IMR-90 (cell line): ENCODE data around the gene SRC. TPM values are rescaled to one million over a fixed set of nuclear protein-coding genes. Genes with fewer than 3 reads are reported as not detected.
A peak's percentile ranks its signal among the peaks of the same experiment; 100 is the strongest.

Experiments
- ATAC-seq: fragments of 200-7000 bp; cut with Tn5 transposase; 2 replicates; pipeline ENCODE4 v1.9.1; 2020; ENCODE audit warnings: low read depth, mild to moderate bottlenecking, moderate library complexity
- BruUV-seq: library from RNA; stranded (reverse); fragments of 400-500 nt; replicated peaks from 2 replicates; lab custom pipeline; 2021; lab: Mats Ljungman, UMichigan
- CTCF ChIA-PET: fragments of 300-600 bp; formaldehyde crosslinking; extraction: SDS; loops from one replicate; lab custom pipeline; 2021; ENCODE audit warnings: antibody characterized with exemption; lab: Yijun Ruan, JAX
- POLR2A ChIA-PET: fragments of 300-600 bp; sonication (Branson Sonifier 250); formaldehyde crosslinking; loops from one replicate; lab custom pipeline; 2022; ENCODE audit warnings: antibody characterized with exemption; ENCODE audit not compliant: unreplicated experiment; lab: Charles Lee
- DNase-seq: peaks from one replicate; pipeline ENCODE4 v3.0.0; 2013
- H2AFZ ChIP-seq: replicated peaks from 2 replicates; pipeline ENCODE3; 2013; ENCODE audit warnings: low read length, mild to moderate bottlenecking; ENCODE audit not compliant: poor library complexity
- H2AK5ac ChIP-seq: 2 replicates; pipeline ENCODE4 v1.6.1; 2013; ENCODE audit warnings: low read depth, low read length, inconsistent platforms
- H2AK9ac ChIP-seq: replicated peaks from 2 replicates; pipeline ENCODE3; 2013; ENCODE audit warnings: mild to moderate bottlenecking, low read depth, low read length, moderate library complexity; ENCODE audit not compliant: poor library complexity
- H2BK120ac ChIP-seq: 2 replicates; pipeline ENCODE4 v1.6.1; 2013; ENCODE audit warnings: low read depth, low read length, inconsistent platforms
- H2BK15ac ChIP-seq: 3 replicates; pipeline ENCODE4 v1.6.1; 2013; ENCODE audit warnings: low read depth, low read length, inconsistent platforms
- H2BK20ac ChIP-seq: 2 replicates; pipeline ENCODE4 v1.6.1; 2013; ENCODE audit warnings: low read depth, mild to moderate bottlenecking, inconsistent platforms, low read length, moderate library complexity
- H2BK5ac ChIP-seq: 2 replicates; pipeline ENCODE4 v1.6.1; 2013; ENCODE audit warnings: mild to moderate bottlenecking, low read depth, low read length, inconsistent platforms; ENCODE audit not compliant: poor library complexity, severe bottlenecking
- H3K14ac ChIP-seq: replicated peaks from 2 replicates; pipeline ENCODE4 v1.6.1; 2013; ENCODE audit warnings: low read depth, low read length, inconsistent platforms
- H3K18ac ChIP-seq: 2 replicates; pipeline ENCODE4 v1.6.1; 2013; ENCODE audit warnings: low read depth, low read length, control low read depth
- H3K23ac ChIP-seq: 2 replicates; pipeline ENCODE4 v1.6.1; 2013; ENCODE audit warnings: low read depth, low read length, inconsistent platforms
- H3K27ac ChIP-seq: 2 replicates; pipeline ENCODE4 v1.5.1; 2013; ENCODE audit warnings: mild to moderate bottlenecking, control low read depth, low read length; ENCODE audit not compliant: insufficient read depth
- H3K27me3 ChIP-seq: 2 replicates; pipeline ENCODE4 v1.6.1; 2013; ENCODE audit warnings: low read length; ENCODE audit not compliant: control insufficient read depth, insufficient read depth
- H3K36me3 ChIP-seq: 2 replicates; pipeline ENCODE4 v1.6.1; 2013; ENCODE audit warnings: low read length, mixed read lengths; ENCODE audit not compliant: control insufficient read depth, insufficient read depth
- H3K4ac ChIP-seq: 2 replicates; pipeline ENCODE4 v1.6.1; 2013; ENCODE audit warnings: low read depth, low read length, inconsistent platforms
- H3K4me1 ChIP-seq: 2 replicates; pipeline ENCODE4 v1.6.1; 2013; ENCODE audit warnings: low read length, mixed read lengths; ENCODE audit not compliant: control insufficient read depth, insufficient read depth
- H3K4me2 ChIP-seq: 2 replicates; pipeline ENCODE4 v1.6.1; 2013; ENCODE audit warnings: low read depth, mild to moderate bottlenecking, control low read depth, low read length, moderate library complexity
- H3K4me3 ChIP-seq: 2 replicates; pipeline ENCODE4 v1.5.1; 2013; ENCODE audit warnings: low read depth, mild to moderate bottlenecking, control low read depth, low read length, moderate library complexity; ENCODE audit not compliant: insufficient read depth
- H3K56ac ChIP-seq: 2 replicates; pipeline ENCODE4 v1.6.1; 2013; ENCODE audit warnings: low read length, inconsistent platforms; ENCODE audit not compliant: insufficient read depth; ENCODE audit errors: extremely low read depth
- H3K79me1 ChIP-seq, 2 experiments: 2 replicates each; pipeline ENCODE4 v1.6.1; 2013; ENCODE audit warnings: low read length in 2 of 2, inconsistent platforms in 1 of 2, low read depth in 1 of 2
- H3K9ac ChIP-seq: 2 replicates; pipeline ENCODE4 v1.6.1; 2013; ENCODE audit warnings: low read depth, low read length, control low read depth
- H3K9me1 ChIP-seq: 2 replicates; pipeline ENCODE4 v1.6.1; 2013; ENCODE audit warnings: low read length, inconsistent platforms; ENCODE audit not compliant: insufficient read depth
- H3K9me3 ChIP-seq: 2 replicates; pipeline ENCODE4 v1.6.1; 2013; ENCODE audit warnings: low read length; ENCODE audit not compliant: control insufficient read depth, insufficient read depth
- H4K20me1 ChIP-seq: 2 replicates; pipeline ENCODE4 v1.6.1; 2013; ENCODE audit warnings: low read length, inconsistent platforms; ENCODE audit not compliant: insufficient read depth
- H4K5ac ChIP-seq: 2 replicates; pipeline ENCODE4 v1.6.1; 2013; ENCODE audit warnings: mild to moderate bottlenecking, low read depth, low read length, control low read depth
- H4K8ac ChIP-seq, 2 experiments: 2 replicates each; pipeline ENCODE4 v1.6.1; 2013; ENCODE audit warnings: low read depth in 2 of 2, low read length in 2 of 2, control low read depth in 1 of 2, inconsistent platforms in 1 of 2
- H4K91ac ChIP-seq: 2 replicates; pipeline ENCODE4 v1.6.1; 2013; ENCODE audit warnings: low read depth, low read length, inconsistent platforms; ENCODE audit not compliant: insufficient read depth
- BHLHE40 ChIP-seq: fragments of 150-350 bp; IDR thresholded peaks from 2 replicates; pipeline ENCODE4 v1.6.1; 2016; ENCODE audit warnings: mild to moderate bottlenecking, low read depth, low read length
- FOS ChIP-seq: fragments of 150-350 bp; IDR thresholded peaks from 2 replicates; pipeline ENCODE4 v1.6.1; 2016; ENCODE audit warnings: low read depth, low read length
- MAFK ChIP-seq: IDR thresholded peaks from 2 replicates; pipeline ENCODE4 v1.6.1; 2012; ENCODE audit warnings: low read depth, low read length, improper control_type of control experiment
- MAZ ChIP-seq: IDR thresholded peaks from 2 replicates; pipeline ENCODE4 v1.6.1; 2012; ENCODE audit warnings: low read depth, mild to moderate bottlenecking, low read length, improper control_type of control experiment, moderate library complexity, borderline replicate concordance
- NFE2L2 ChIP-seq: fragments of 150-350 bp; IDR thresholded peaks from 2 replicates; pipeline ENCODE4 v1.6.1; 2016; ENCODE audit warnings: low read depth, mild to moderate bottlenecking, low read length
- RAD21 ChIP-seq: IDR thresholded peaks from 2 replicates; pipeline ENCODE4 v1.6.1; 2012; ENCODE audit warnings: low read length, improper control_type of control experiment
- SMC3 ChIP-seq: fragments of 150-350 bp; IDR thresholded peaks from 2 replicates; pipeline ENCODE4 v1.6.1; 2016; ENCODE audit warnings: low read depth, mild to moderate bottlenecking, antibody characterized with exemption, low read length, moderate library complexity
- WGBS, 2 experiments: methylation state at CpG; one replicate each; pipeline versions ENCODE4 v1.1.5 to v1.1.7; 2013; ENCODE audit warnings: missing lambda C conversion rate in 2 of 2; ENCODE audit not compliant: insufficient read length in 1 of 2; ENCODE audit errors: extremely low coverage in 2 of 2; 5-methylcytosine and 5-hydroxymethylcytosine counted together
- dilution Hi-C: fragments of 300-500 bp; cut with HindIII; formaldehyde crosslinking; loops from one replicate; pipeline ENCODE4 v1.14.3; 2018; ENCODE audit warnings: low sequenced_read_pairs; ENCODE audit not compliant: unreplicated experiment
- in situ Hi-C: fragments of 300-500 bp; cut with MboI; formaldehyde crosslinking; loops from 3 replicates; pipeline ENCODE4 v1.14.3; 2019; ENCODE audit warnings: low sequenced_read_pairs, inconsistent platforms, mixed read lengths
- intact Hi-C: fragments of 100-400 bp; cut with micrococcal nuclease; formaldehyde crosslinking; loops from 2 replicates; pipeline ENCODE4 v1.10.0; 2022
- polyA plus RNA-seq, 3 experiments: library from polyadenylated mRNA; depleted of rRNA; stranded (reverse); fragments of >200 nt; gene quantifications; 2 replicates each; pipeline ENCODE4 v1.2.3, GENCODE V29; 2012; ENCODE audit warnings: low replicate concordance in 1 of 3
- total RNA-seq: library from RNA; depleted of rRNA; stranded (reverse); fragments of >200 nt; gene quantifications from 2 replicates; pipeline ENCODE4 v1.2.3, GENCODE V29; 2012
- TF ChIP-seq, protein P1 (sequence below): fragments of 150-350 bp; IDR thresholded peaks from 2 replicates; pipeline ENCODE4 v1.6.1; 2016; ENCODE audit warnings: low read depth, mild to moderate bottlenecking, low read length, moderate library complexity, borderline replicate concordance
- TF ChIP-seq, protein P2 (sequence below): conservative IDR thresholded peaks from 2 replicates; pipeline ENCODE4 v1.5.1; 2012; ENCODE audit warnings: mild to moderate bottlenecking, low read depth, low read length, improper control_type of control experiment

The SRC gene
- total and polyA plus RNA-seq, 2 of the 4 experiments (the other 2 are of a cell fraction): 7.0 to 24.2 TPM

- Histone ChIP-seq H4K20me1 (peaks cover 7% of the 10 kb centered on the region; the same call in 1 of the 2 replicates), H3K4me2 (no peak overlapping the region), H2AK5ac (peak overlapping the region; percentile 71), H3K9ac (no peak overlapping the region), H3K27me3 (no peaks in the 10 kb centered on the region), H2BK20ac (peak overlapping the region; percentile 53), H2BK15ac (no peak overlapping the region), H3K9me3 (no peaks in the 10 kb centered on the region), H4K8ac (peak overlapping the region in 1 of 2 experiments; percentile 93; a peak in 2 of 4 replicates), H3K79me1 (peaks cover 23 to 61% of the 10 kb centered on the region in 2 experiments), H3K23ac (peak overlapping the region; percentile 14; the same call in 1 of the 2 replicates), H2AFZ (peak overlapping the region; percentile 72), H4K91ac (peak overlapping the region; percentile 20; the same call in 1 of the 2 replicates), H2BK5ac (peak overlapping the region; percentile 81), H3K4ac (peak overlapping the region; percentile 80), H3K27ac (peak overlapping the region; percentile 71), H3K4me3 (no peak overlapping the region), H3K36me3 (peaks cover 16% of the 10 kb centered on the region), H3K18ac (peak overlapping the region; percentile 97), H3K56ac (no peak overlapping the region), H4K5ac (peak overlapping the region; percentile 98), H3K14ac (no peak overlapping the region; the same call in 1 of the 2 replicates), H2AK9ac (peak overlapping the region; percentile 48), H3K9me1 (peaks cover 6% of the 10 kb centered on the region; the same call in 1 of the 2 replicates), H3K4me1 (peaks cover 15% of the 10 kb centered on the region), H2BK120ac (peak overlapping the region; percentile 11; the same call in 1 of the 2 replicates)
- ChIA-PET CTCF (interaction anchor here (1.0 kb wide), 1 partner anchor 97 kb away, joined by 3 read pairs; no protein-coding TSS in a partner anchor), POLR2A (no interaction called here)
- peak; percentile 67 for DNase-seq
- ATAC-seq: peak; percentile 52; the same call in 1 of the 2 replicates
- TF ChIP-seq NFE2L2 (peak; percentile 94), MAFK (peak; percentile 56; the same call in 1 of the 2 replicates), MAZ (no peak), RAD21 (no peak), BHLHE40 (no peak), SMC3 (no peak), FOS (no peak)
- TF ChIP-seq, protein P1, sequence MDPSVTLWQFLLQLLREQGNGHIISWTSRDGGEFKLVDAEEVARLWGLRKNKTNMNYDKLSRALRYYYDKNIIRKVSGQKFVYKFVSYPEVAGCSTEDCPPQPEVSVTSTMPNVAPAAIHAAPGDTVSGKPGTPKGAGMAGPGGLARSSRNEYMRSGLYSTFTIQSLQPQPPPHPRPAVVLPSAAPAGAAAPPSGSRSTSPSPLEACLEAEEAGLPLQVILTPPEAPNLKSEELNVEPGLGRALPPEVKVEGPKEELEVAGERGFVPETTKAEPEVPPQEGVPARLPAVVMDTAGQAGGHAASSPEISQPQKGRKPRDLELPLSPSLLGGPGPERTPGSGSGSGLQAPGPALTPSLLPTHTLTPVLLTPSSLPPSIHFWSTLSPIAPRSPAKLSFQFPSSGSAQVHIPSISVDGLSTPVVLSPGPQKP: no peak
- TF ChIP-seq, protein P2, sequence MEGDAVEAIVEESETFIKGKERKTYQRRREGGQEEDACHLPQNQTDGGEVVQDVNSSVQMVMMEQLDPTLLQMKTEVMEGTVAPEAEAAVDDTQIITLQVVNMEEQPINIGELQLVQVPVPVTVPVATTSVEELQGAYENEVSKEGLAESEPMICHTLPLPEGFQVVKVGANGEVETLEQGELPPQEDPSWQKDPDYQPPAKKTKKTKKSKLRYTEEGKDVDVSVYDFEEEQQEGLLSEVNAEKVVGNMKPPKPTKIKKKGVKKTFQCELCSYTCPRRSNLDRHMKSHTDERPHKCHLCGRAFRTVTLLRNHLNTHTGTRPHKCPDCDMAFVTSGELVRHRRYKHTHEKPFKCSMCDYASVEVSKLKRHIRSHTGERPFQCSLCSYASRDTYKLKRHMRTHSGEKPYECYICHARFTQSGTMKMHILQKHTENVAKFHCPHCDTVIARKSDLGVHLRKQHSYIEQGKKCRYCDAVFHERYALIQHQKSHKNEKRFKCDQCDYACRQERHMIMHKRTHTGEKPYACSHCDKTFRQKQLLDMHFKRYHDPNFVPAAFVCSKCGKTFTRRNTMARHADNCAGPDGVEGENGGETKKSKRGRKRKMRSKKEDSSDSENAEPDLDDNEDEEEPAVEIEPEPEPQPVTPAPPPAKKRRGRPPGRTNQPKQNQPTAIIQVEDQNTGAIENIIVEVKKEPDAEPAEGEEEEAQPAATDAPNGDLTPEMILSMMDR: no peak
- WGBS, 2 experiments: 71% methylated on average over 7 of the region's 24 CpGs; no CpG with 5 or more reads in 1 of the 2 experiments
- BruUV-seq: no TSS peak
- in situ Hi-C loops: no loop called here
- intact Hi-C loops: no loop called here
- dilution Hi-C loops: no loop called here
Measured at GRCh38 chr20:37378785-37379598, 33.1 kb downstream of the SRC start.
